HG02981 (cell line): Measurements from ENCODE around the gene PJA1.

Experiments used
- ATAC-seq: cut with Tn5 transposase; IDR thresholded peaks from one replicate; pipeline ENCODE4 v1.9.1; 2021; ENCODE audit warnings: mild to moderate bottlenecking, moderate library complexity; ENCODE audit not compliant: unreplicated experiment

The PJA1 gene

DNA sequence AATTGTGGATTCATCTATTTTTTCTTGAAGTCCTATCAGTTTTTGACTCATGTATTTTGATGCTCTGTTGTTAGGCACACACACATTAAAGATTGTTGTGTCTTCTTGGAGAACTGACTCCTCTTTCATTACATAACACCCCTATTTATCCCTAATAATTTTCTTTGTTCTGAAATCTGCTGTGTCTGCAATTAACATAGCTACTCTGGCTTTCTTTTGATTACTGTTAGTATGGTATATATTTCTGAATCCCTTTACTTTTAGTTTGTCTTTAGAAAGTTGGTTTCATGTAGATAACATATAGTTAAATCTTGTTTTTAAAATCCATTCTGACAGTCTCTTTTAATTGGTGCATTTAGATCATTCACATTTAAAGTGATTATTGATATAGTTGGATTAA lies 5.1 kb upstream of the PJA1 start:
- ATAC-seq = no peak

DNA sequence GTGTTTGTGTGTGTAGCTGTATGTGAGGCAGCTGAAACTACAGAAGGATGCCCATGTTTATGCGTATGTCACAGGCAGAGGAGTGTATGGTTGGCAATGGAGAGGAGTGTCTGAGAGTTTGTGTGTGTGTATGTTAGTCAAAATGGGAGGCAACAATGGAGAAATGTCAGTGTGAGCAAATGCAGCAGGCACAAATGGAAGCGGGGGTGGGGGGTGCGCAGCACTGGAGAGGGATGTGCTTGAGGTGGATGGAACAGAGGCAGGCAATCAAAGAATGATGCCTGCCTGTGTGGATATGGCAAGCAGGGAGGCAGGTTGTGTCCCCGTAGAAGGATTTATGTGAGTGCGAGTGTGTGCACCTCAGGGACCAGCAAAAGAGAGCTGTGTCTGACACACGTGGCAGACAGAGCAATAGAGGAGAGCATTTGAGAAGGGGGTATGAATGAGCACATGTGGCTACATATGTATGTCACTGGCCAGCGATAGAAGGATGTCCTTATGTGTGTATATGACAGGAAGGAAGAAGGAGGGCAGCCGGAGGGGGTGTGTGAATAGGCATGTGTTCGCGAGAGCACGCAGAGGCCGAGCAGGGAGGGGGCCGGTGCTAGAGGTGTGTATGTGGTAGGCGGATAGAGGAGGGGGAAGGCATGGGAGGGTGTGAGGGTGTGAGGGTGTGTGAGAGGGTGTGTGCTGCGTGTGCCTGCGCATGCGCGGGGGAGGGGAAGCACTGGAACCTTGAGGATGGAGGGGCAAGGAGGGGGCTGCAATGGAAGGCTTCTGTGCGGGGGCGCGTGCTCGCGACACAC lies 1.1 kb downstream of the PJA1 start:
- peak; percentile 55 for ATAC-seq

GRCh38 chrX:69162361-69162865 lies 2.8 kb downstream of the PJA1 start:
- no peak for ATAC-seq

DNA sequence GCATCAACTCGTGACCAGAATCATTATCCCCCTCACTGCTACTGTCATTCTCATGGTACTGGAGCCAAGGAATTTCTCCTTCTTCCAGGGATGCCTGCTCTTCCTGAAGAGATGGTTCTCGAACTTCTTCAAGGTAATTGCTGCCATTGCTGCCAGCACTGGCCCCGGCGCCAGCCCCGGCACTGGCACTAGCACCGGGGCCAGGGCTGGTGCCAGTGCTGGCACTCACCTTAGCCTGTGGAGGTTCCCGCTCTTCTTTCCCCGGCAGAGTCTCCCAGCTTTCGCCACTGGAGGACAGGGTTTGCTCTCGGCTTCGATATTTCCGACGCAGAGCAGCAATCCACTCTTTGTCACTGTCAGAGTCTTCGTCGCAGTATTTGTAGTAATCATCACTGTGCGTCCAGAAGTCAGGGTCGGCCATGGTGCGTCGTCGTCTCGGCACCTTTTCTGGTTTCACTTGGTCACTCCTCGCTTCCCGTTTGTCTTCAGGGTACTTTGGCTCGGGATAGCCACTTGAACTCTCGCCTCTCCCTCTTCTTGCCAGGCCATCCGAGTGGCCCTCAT lies 3.4 kb downstream of the PJA1 start:
- no peak for ATAC-seq

GRCh38 chrX:69161371-69161770 lies 3.9 kb downstream of the PJA1 start:
- ATAC-seq = no peak

GRCh38 chrX:69158166-69158980 lies 6.9 kb downstream of the PJA1 start:
- ATAC-seq = peak; percentile 88

GRCh38 chrX:69156638-69157037 lies 8.6 kb downstream of the PJA1 start:
- no peak for ATAC-seq

DNA sequence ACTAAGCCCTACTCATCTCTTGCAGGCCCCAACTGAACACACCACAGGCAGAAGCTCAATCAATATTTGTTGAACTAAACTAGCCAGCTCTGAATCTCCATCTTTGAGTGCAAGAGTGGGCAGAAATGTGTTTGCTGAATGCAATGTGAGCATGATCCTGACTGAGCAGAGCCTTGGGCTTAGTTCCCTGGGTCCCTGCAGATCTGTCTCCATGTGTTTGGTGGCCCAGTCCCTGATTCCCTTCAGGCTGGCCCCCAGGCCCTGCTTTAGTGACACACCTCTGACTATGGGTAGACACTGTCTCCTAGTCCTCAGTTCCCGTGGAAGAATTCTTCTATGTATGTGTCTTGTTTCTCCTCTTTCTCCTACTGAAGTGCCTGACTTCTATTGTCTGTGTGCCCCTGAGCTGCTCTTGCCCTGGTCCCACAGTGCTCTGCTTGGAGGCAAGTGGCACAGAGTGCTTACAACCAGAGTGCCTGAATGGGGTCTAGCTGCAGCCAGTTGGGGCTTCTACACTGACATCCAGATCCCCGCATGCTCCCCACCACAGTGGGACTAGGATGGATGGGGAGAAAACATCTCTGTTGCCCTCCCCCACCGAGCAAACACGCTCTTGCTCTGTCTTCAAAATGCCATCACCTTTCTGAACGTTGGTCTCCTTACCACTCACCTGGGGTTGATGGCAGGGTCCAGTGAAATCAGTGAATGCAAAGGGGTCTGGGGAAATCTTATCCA lies 9.3 kb downstream of the PJA1 start:
- ATAC-seq = no peak

GRCh38 chrX:69154051-69154450 lies 11.2 kb downstream of the PJA1 start:
- no peak for ATAC-seq

GRCh38 chrX:69153060-69153730 lies 12.1 kb downstream of the PJA1 start:
- ATAC-seq = no peak

DNA sequence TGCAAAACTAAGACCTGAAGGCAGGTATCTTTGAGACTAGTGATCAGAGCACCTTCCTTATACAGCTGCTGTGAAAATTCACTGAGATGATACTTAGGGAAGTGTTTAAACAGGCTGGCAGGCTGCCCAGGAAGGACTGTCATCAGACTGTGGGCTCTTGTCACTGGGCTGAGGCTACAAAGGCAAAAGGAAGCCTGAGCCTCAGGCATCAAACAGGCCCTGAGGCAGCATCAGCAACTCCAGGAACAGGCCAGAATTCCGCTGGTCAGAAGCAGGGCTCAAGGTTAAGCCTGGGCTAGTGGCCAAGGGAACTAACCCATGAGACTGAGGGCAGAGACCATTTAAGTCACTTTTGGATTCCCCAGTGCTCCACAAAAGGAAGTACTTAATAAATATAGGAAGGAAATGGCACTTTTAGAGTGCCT lies 12.8 kb downstream of the PJA1 start:
- no peak for ATAC-seq

DNA sequence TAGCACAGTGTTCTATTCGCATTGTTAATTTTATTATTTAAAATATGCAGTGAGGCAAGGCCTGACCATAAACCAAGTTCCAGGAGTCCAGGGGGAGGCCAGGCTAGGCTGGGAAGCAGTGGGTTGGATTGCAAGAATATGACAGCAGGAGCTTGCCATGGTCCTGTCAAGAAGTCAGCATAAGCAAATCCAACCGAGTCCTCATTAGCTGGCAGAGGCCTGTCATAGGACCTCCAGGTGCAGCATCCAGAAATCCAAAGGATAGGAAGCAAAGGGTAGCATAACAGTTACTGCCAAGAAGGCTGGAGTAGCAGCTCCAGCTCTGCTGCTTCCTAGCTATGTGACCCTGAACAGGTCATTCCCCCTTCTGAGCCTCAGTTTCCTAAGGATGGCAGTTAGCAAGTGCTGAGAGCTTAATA lies 13.4 kb downstream of the PJA1 start:
- ATAC-seq = no peak

GRCh38 chrX:69150281-69150960 lies 14.8 kb downstream of the PJA1 start:
- no peak for ATAC-seq

DNA sequence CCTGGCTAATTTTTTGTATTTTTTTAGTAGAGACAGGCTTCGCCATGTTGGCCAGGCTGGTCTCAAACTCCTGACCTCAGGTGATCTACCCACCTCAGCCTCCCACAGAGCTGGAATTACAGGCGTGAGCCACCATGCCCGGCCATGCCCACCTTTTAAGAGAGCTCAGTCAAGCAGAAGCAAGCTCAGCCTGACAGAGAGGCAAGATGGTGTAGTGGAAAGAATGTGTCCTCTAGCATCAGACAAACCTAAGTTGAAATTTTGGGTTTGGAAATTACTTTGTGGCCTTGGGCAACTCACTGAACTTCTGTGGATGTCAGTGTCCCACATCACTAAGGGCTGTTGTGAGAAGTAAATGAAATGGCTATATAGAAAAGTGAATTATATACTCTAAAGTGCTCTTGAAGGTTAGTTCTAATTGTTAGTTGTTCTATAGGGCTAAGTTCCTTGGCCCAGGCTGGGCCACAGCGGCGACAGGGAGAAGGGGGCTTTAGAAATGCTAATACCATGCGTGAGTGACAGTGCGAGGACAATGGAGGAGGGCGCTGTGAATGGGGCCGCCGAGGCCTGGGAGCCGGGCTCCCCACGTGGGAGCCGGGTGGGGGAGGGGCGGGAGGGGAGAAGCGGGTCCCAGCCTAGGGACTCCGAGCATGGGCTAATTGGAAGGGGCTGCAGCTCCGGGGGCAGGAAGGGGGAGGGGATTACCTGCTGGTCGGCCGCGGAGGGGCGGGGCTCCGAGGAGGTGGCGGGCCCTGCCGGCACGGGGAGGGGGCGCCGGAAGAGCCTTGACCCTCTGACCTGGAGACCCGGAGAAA lies 15.6 kb downstream of the PJA1 start:
- ATAC-seq = no peak

DNA sequence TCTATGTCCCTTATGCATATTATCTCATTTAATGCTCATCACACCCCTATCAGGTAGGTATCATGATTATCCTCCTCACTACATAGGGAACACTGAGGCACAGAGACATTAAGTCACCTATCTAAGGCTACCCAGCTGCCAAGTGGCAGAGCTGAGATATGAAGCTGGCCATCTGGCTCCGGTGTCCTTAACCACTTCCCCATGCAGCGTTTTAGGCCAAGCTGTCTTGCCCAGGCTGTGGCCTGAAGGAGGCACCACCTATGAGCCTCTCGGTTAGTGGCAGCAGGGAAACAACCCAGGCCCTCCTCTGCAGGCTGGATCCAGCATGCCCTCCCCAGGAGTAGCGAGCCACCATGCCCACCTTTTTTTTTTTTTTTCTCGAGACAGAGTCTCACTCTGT lies 16.3 kb downstream of the PJA1 start:
- no peak for ATAC-seq

DNA sequence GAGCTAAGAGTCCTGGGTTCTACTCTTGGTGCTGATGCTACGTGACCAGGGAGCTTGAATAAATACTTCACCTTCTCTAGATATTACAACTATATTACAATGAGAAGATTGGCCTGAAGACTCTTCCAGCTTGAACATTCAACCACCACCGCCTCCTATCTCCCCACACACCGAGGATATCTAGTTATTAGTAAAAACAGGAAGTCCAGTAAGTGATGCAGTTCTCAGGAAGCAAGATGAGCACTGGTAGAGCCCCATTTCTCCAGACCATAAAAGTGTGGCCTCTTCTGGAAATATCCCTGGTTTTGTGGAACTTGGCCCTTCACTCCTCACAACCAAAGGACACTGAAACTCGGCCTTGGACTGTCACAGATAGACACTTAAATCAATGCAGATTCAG lies 18.5 kb downstream of the PJA1 start:
- ATAC-seq = no peak

DNA sequence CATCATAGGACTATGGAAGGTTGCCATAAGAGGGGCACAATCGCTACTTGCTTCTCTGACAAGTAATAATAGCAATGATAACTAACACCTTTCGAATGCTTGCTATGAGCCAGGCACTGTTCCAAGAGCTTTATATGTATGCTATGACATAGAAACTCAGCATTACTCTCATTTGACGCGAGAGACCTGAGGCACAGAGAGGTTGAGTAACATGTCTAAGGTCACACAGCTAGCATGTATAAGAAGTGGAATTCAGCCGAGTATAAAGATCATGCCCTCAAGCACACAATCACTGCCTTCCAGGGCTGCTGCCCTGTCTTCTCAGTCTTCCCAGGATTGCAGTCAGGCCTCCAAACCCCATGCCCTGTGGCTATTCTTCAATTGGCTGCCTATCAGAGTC lies 19.5 kb downstream of the PJA1 start:
- no peak for ATAC-seq

DNA sequence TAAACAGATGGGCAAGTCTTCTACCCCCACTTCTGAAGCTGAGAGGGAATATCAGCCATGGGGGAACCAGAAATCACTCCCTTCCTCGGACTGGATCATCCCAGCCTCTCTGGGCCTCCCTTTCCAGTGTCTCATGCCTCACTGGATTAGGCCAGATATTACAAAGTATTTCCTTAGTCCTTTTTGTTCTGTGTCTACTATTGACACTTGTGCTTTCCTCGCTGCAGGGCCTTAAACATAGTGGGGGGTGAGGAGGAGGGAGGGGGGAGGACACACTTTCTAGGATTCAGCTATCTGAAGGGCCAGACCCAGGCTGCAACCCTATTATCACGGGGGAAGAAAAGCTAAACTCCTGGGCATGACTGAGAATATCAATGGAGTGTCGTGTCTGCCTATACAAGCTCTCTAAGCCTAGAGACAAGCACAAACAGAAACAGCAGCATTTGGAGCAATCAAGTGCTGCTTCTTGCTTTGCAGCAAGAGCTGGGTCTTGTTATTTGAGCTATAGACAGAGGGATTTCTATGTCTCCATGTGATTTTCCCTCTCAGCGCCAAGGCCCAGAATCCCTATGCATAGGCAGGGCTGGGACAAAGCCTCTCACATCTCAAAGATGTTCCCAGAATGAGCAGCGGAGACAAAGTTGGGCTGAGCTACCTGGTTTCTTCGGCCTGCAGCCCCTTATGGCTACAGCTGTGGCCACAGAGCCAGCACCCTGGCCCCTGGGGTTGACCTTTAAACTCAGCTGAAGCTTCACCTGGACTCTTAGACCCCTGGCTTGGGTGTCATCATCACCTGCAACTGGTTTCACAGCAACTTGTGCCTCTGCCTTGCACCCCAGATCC lies 20.2 kb downstream of the PJA1 start:
- no peak for ATAC-seq
